GM21619 (cell line): ENCODE data around the gene KBTBD13.

Source experiments
- ATAC-seq: cut with Tn5 transposase; IDR thresholded peaks from one replicate; pipeline ENCODE4 v1.9.1; 2021; ENCODE audit not compliant: unreplicated experiment

Gene KBTBD13

GRCh38 chr15:65051266-65051665, 25.3 kb upstream of the KBTBD13 start:
- ATAC-seq = no peak

GRCh38 chr15:65052956-65053355, 23.6 kb upstream of the KBTBD13 start:
- ATAC-seq = no peak

GRCh38 chr15:65054333-65055200, 22.0 kb upstream of the KBTBD13 start:
- ATAC-seq = no peak

GRCh38 chr15:65055201-65055870, 21.2 kb upstream of the KBTBD13 start:
- no peak for ATAC-seq

- ATAC-seq = no peak
These were observed 20.4 kb upstream of the KBTBD13 start for GRCh38 chr15:65056106-65056505.

GRCh38 chr15:65056868-65057548, 19.5 kb upstream of the KBTBD13 start:
- ATAC-seq = no peak

- no peak for ATAC-seq
These were observed 19.0 kb upstream of the KBTBD13 start for GRCh38 chr15:65057549-65057940.

- ATAC-seq = no peak
These were observed 17.9 kb upstream of the KBTBD13 start for GRCh38 chr15:65058394-65059368.

GRCh38 chr15:65059369-65059750, 17.2 kb upstream of the KBTBD13 start:
- ATAC-seq = no peak

- no peak for ATAC-seq
These were observed 16.5 kb upstream of the KBTBD13 start for GRCh38 chr15:65059931-65060596.

- no peak for ATAC-seq
These were observed 15.7 kb upstream of the KBTBD13 start for GRCh38 chr15:65060641-65061397.

GRCh38 chr15:65062061-65062460, 14.5 kb upstream of the KBTBD13 start:
- ATAC-seq = no peak

GRCh38 chr15:65062726-65063125, 13.8 kb upstream of the KBTBD13 start:
- ATAC-seq = no peak

GRCh38 chr15:65066001-65066634, 10.4 kb upstream of the KBTBD13 start:
- no peak for ATAC-seq

GRCh38 chr15:65066635-65067316, 9.8 kb upstream of the KBTBD13 start:
- no peak for ATAC-seq

- no peak for ATAC-seq
These were observed 9.3 kb upstream of the KBTBD13 start for GRCh38 chr15:65067317-65067644.

- ATAC-seq = no peak
These were observed 8.7 kb upstream of the KBTBD13 start, which contains the start of gene RASL12 for GRCh38 chr15:65067645-65068402. Gene RASL12 (minus strand): TSS chr15:65067991. CDS start chr15:65067835, 156 bp downstream.

GRCh38 chr15:65068403-65068788, 8.2 kb upstream of the KBTBD13 start:
- ATAC-seq = no peak
